ENCODE results near the gene TPRA1.

- no peak for TF ChIP-seq CTCF (IDR thresholded peaks at IDR 0.05)
- TF ChIP-seq POLR2A (IDR thresholded peaks at IDR 0.05) = no peak
- no peak for TF ChIP-seq EP300 (IDR thresholded peaks at IDR 0.05)
These were observed 65.2 kb downstream of the TPRA1 start for GRCh38 chr3:127525373-127525772.
